Thyroid gland (tissue), 4 donors: ENCODE data around the gene ASIC2. TPM values are rescaled to one million over a fixed set of nuclear protein-coding genes. Genes with fewer than 3 reads are reported as not detected.
A peak's percentile ranks its signal among the peaks of the same experiment; 100 is the strongest.

ENCODE experiments used
- DNase-seq, 2 donors: peaks; one replicate each; pipeline ENCODE4 v3.0.0-alpha.2; 2019
- H3K27ac ChIP-seq, 3 donors: fragments of 200-600 bp; sonication (generic); 1 replicate in 2 of 3; 2 replicates in 1 of 3; pipeline ENCODE4 v1.5.1; 2016 to 2019; ENCODE audit warnings: mild to moderate bottlenecking in 1 of 3, moderate library complexity in 1 of 3
- H3K27me3 ChIP-seq: fragments of 200-600 bp; sonication (generic); one replicate; pipeline ENCODE4 v1.5.1; 2019
- H3K36me3 ChIP-seq, 2 donors: fragments of 200-600 bp; sonication (generic); one replicate each; pipeline ENCODE4 v1.5.1; 2016 to 2019
- H3K4me1 ChIP-seq, 2 donors: fragments of 200-600 bp; sonication (generic); one replicate each; pipeline ENCODE4 v1.5.1; 2017 to 2019
- H3K4me3 ChIP-seq, 3 donors: fragments of 200-600 bp; sonication (generic); replicated peaks in 1 of 3; 1 replicate in 2 of 3; 2 replicates in 1 of 3; pipeline ENCODE4 v1.5.1; 2016; ENCODE audit warnings: mild to moderate bottlenecking in 1 of 3
- H3K9me3 ChIP-seq: fragments of 200-600 bp; sonication (generic); one replicate; pipeline ENCODE4 v1.5.1; 2017
- POLR2A ChIP-seq, 2 donors: fragments of 450-650 bp; IDR thresholded peaks; one replicate each; pipeline ENCODE4 v1.6.1; 2017; ENCODE audit warnings: antibody characterized with exemption in 2 of 2, mild to moderate bottlenecking in 2 of 2, moderate library complexity in 1 of 2
- WGBS, 2 donors: methylation state at CpG; one replicate each; pipeline ENCODE4 v1.1.5; 2017; 5-methylcytosine and 5-hydroxymethylcytosine counted together
- intact Hi-C: fragments of 100-400 bp; cut with DNase I; formaldehyde crosslinking; loops from one replicate; pipeline ENCODE4 v1.15.1; 2023
- total RNA-seq, 4 donors: library from RNA; depleted of rRNA; stranded (reverse); fragments of >200 nt; gene quantifications; one replicate each; pipeline ENCODE4 v1.2.3, GENCODE V29; 2016
- TF ChIP-seq, protein P1 (sequence below), 6 experiments: fragments of 200-600 bp in 3 of 6; fragments of 450-650 bp in 3 of 6; sonication (generic) in 3 of 6; IDR thresholded peaks; one replicate each; pipeline ENCODE4 v1.5.1; 2016 to 2019; ENCODE audit warnings: antibody characterized with exemption in 6 of 6, mild to moderate bottlenecking in 2 of 6, inconsistent platforms in 1 of 6, moderate library complexity in 1 of 6

ASIC2 gene
- total RNA-seq, 4 donors from 2014 or later, result not detected

DNA sequence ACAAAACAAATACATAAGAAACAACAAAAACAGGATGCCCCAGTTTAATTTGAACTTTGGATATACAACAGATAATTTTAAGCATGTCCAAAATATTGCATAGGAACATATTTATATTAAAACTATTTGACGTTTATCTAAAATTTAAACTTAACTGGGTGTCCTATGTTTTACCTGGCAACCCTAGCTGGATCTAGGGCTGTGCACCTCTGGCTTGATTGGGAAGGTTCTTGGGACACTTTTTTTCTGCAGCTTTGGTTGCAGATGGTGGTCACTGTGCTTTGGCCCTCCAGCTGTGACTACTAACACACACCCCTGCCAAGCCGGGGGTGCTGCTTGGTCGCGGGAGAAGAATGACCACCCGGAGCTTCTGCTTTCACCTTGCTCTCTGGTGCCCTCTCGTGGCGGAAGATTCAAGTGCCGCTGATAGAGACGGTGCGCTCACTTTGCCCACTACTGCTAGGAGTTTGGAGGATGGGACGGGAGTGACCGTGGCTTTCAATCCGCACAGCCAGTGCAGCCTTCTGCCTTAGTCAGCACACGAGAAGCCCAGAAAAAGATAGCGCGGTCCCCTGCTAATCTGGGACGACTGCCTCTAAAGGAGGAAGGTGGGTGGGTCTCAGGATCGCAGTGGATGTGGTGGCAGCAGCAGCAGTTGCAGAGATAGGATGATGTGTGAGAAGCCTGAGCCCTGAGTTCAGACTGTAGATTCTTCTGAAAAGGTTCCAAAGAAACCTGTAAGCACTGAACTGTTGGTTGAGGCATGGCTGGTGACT lies 294.8 kb downstream of the ASIC2 start:
- peak; percentile 81 to 87 for DNase-seq
- H3K27ac ChIP-seq, result no peak overlapping the region
- no peaks in the 10 kb centered on the region for H3K27me3 ChIP-seq
- no peaks in the 10 kb centered on the region for H3K9me3 ChIP-seq
- TF ChIP-seq, protein P1, sequence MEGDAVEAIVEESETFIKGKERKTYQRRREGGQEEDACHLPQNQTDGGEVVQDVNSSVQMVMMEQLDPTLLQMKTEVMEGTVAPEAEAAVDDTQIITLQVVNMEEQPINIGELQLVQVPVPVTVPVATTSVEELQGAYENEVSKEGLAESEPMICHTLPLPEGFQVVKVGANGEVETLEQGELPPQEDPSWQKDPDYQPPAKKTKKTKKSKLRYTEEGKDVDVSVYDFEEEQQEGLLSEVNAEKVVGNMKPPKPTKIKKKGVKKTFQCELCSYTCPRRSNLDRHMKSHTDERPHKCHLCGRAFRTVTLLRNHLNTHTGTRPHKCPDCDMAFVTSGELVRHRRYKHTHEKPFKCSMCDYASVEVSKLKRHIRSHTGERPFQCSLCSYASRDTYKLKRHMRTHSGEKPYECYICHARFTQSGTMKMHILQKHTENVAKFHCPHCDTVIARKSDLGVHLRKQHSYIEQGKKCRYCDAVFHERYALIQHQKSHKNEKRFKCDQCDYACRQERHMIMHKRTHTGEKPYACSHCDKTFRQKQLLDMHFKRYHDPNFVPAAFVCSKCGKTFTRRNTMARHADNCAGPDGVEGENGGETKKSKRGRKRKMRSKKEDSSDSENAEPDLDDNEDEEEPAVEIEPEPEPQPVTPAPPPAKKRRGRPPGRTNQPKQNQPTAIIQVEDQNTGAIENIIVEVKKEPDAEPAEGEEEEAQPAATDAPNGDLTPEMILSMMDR (IDR thresholded peaks at IDR 0.05), result peak; percentile 67 to 94 (median 79)
- no peak for TF ChIP-seq POLR2A (IDR thresholded peaks at IDR 0.05)
- H3K36me3 ChIP-seq, result no peaks in the 10 kb centered on the region
- H3K4me3 ChIP-seq, result no peak overlapping the region
- H3K4me1 ChIP-seq, result peaks cover 0 to 7% of the 10 kb centered on the region in 2 donors
- intact Hi-C loops, result loop anchor here (5.0 kb wide), 1 partner anchor 216 kb away; no protein-coding TSS in a partner anchor
- 6 to 9% methylated on average over 6 to 13 of the region's 18 CpGs for WGBS, 2 donors

DNA sequence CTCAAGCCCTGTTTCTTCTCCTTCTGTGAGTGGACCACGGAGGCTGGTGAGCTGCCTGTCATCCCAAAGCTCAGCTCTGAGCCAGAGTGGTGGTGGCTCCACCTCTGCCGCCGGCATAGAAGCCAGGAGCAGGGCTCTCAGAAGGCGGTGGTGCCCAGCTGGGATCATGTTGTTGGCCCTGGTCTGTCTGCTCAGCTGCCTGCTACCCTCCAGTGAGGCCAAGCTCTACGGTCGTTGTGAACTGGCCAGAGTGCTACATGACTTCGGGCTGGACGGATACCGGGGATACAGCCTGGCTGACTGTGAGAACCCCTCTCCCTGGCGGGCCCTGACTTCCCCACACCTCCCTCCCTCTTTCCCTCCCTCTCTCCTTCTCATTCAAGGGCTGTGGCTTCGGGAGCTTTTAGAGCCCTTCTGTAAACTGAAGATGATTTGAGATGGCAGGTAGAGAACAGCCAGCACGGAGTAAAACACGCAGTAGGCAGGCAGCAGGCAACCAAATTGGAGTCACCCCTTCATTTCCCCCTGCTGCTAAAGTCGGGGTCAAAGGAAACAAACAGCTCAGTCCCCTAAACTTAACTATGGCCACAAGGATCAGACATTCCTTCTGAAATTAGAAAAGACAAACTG lies 297.6 kb downstream of the ASIC2 start:
- no peaks in the 10 kb centered on the region for H3K27me3 ChIP-seq
- intact Hi-C loops, result loop anchor here (5.0 kb wide), 1 partner anchor 213 kb away; no protein-coding TSS in a partner anchor
- DNase-seq, result no peak
- WGBS, 2 donors, result 53 to 67% methylated on average over 13 to 14 of the region's 14 CpGs
- no peak overlapping the region for H3K27ac ChIP-seq
- TF ChIP-seq, protein P1 (IDR thresholded peaks at IDR 0.05), result no peak
- TF ChIP-seq POLR2A (IDR thresholded peaks at IDR 0.05), result no peak
- no peaks in the 10 kb centered on the region for H3K9me3 ChIP-seq
- no peak overlapping the region for H3K4me3 ChIP-seq
- peaks cover 0 to 7% of the 10 kb centered on the region in 2 donors for H3K4me1 ChIP-seq
- H3K36me3 ChIP-seq, result no peaks in the 10 kb centered on the region

DNA sequence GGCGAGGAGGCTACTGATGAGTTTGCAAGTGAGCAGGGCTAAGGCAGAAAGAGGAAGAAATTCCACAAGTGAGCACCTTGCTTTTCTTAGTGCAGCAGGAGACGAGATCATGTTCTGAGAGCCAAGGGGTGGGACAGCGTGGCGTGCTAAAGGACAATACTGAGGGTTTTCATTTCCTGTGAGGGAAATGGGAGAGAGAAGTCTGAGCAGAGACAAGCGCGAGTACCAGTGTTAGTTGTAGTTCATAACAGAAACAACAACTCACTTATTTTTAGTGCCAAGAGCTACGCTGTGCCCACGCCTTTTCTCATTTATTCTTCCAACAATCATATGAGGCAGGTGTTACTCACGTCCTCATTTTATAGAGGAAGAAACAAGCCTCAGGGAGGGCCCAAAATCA lies 299.1 kb downstream of the ASIC2 start:
- Histone ChIP-seq H3K36me3 (no peaks in the 10 kb centered on the region), H3K27me3 (no peaks in the 10 kb centered on the region), H3K4me1 (peaks cover 0 to 7% of the 10 kb centered on the region in 2 donors), H3K9me3 (no peaks in the 10 kb centered on the region), H3K4me3 (no peak overlapping the region), H3K27ac (no peak overlapping the region)
- WGBS, 2 donors, result 73 to 79% methylated on average over 9 of the region's 9 CpGs
- no peak for TF ChIP-seq POLR2A (IDR thresholded peaks at IDR 0.05)
- TF ChIP-seq, protein P1 (IDR thresholded peaks at IDR 0.05), result no peak
- no peak for DNase-seq
- intact Hi-C loops, result no loop called here

DNA sequence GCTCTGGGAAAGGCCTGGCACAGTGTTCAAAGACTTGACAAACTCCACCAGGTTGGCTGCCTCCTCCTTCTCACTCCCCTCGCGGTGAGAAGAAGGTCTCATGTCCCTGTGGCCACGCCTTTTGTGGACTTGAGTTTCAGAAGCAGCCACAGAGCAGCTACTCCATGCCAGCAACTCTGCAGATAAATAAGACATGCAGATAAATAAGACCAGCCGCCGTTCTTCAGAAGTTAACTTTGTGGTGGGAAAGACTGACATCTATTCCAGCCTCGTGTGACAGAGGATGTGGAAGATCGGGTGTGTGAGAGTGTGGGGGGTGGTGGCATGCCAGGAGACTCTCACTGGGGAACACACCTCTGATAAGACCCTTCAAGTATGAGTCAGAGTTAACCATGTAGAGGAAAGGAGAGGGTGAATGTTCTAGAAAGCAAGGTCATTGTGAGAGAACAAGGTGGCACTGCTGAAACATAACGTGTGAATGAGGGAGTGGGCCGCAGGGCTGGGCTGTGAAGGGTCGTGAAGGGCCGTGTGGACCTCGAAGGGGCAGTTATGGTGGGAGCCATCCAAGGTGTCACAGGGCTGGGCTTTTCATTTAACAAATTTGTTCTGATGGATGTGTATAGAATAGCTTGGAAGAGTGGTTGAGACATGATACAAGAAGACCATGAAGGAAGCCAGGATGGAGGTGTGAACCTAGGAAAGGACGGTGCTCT lies 300.6 kb downstream of the ASIC2 start:
- H3K4me3 ChIP-seq, result no peak overlapping the region
- WGBS, 2 donors, result 64 to 69% methylated on average over 13 of the region's 13 CpGs
- no peaks in the 10 kb centered on the region for H3K4me1 ChIP-seq
- no peaks in the 10 kb centered on the region for H3K9me3 ChIP-seq
- intact Hi-C loops, result no loop called here
- H3K27ac ChIP-seq, result no peak overlapping the region
- no peak for TF ChIP-seq POLR2A (IDR thresholded peaks at IDR 0.05)
- TF ChIP-seq, protein P1 (IDR thresholded peaks at IDR 0.05), result no peak
- no peaks in the 10 kb centered on the region for H3K27me3 ChIP-seq
- H3K36me3 ChIP-seq, result no peaks in the 10 kb centered on the region
- DNase-seq, result peak in 1 of 2 donors; percentile 5
